ENCODE data around the gene TBCD. TPM values are rescaled to one million over a fixed set of nuclear protein-coding genes. Genes with fewer than 3 reads are reported as not detected.

TBCD gene
- total and polyA plus RNA-seq, 12 donors = 41.3 to 107 (median 52.4) TPM

DNA sequence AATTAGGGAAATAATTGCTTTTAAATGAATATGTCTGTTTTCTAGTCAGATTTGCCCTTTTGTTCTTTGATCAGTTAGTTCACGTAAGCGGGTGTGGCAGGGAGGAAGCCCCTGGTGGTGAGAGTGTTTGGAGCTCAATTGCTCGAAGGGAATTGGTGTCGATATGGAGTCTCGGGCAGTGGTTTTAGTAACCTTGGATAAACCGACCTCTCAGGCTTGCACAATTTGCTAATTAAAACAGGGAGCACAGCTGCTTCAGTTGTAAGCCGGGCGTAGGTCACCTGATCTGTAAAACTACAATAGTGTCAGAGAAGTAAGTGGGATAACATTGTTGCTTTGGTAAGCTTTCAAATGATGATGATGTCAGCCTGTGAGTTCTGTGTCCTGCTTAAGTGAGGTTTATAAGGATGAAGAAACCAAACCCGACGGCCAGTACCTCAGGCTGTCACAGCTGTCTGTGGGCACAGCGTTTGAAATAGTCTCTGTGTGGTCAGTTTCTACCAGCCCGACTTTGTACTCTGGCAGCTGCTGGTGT lies 85.0 kb downstream of the TBCD start:
- WGBS, 2 donors = 58 to 69% methylated on average over 12 of the region's 12 CpGs
- H3K27me3 ChIP-seq = no peaks in the 10 kb centered on the region
- TF ChIP-seq, protein P1, sequence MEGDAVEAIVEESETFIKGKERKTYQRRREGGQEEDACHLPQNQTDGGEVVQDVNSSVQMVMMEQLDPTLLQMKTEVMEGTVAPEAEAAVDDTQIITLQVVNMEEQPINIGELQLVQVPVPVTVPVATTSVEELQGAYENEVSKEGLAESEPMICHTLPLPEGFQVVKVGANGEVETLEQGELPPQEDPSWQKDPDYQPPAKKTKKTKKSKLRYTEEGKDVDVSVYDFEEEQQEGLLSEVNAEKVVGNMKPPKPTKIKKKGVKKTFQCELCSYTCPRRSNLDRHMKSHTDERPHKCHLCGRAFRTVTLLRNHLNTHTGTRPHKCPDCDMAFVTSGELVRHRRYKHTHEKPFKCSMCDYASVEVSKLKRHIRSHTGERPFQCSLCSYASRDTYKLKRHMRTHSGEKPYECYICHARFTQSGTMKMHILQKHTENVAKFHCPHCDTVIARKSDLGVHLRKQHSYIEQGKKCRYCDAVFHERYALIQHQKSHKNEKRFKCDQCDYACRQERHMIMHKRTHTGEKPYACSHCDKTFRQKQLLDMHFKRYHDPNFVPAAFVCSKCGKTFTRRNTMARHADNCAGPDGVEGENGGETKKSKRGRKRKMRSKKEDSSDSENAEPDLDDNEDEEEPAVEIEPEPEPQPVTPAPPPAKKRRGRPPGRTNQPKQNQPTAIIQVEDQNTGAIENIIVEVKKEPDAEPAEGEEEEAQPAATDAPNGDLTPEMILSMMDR (IDR thresholded peaks at IDR 0.05) = peak in 5 of 9 donors; percentile 9 to 24 (median 22)
- peaks cover 7 to 40% (median 30%) of the 10 kb centered on the region in 9 donors for H3K4me1 ChIP-seq
- DNase-seq = no peak
- H3K36me3 ChIP-seq = peaks cover 0 to 17% (median 0%) of the 10 kb centered on the region in 9 donors
- peak overlapping the region in 9 of 10 donors; percentile 11 to 73 (median 52) for H3K27ac ChIP-seq
- no peaks in the 10 kb centered on the region for H3K9me3 ChIP-seq
- peak in 3 of 8 donors; percentile 24 to 46 (median 28) for ATAC-seq
- intact Hi-C loops (cut with DNase I) = no loop called here
- no peak overlapping the region for H3K4me3 ChIP-seq

DNA sequence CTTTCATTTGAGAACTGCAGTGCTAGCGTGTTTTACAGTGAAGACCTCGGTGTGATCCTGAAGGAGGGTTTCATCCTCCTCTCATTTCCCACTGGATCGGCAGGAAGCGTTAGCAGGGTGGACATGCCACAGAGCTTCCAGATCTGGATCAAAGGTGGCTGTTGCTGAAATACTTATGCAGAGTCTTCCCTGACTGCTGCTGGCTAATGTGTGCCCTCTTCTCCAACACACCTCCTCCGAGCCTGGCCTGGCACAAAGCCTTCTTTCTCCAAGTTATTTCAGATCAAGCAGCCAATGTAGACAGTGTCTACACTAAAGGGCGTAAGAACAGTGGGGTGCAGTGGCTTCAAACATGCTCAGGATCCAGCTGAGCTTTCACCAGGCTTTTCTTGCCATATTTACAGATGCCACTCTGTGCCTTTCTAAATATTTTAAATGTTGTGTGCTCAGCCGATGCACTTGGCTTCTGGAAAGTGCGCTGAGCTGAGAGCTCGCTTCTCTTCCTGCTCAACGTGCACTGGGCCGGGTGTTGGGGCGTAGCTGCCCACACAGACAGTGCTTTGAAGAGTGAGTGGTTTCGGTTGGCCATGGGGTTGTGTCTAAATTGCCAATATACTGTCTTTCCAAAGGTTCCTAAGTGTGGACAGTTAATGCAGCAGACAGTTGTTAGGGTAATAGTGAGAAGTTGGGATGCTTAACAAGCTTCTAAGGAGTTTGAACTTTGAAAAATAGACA lies 85.9 kb downstream of the TBCD start:
- DNase-seq (no peak), ATAC-seq (no peak)
- intact Hi-C loops (cut with DNase I) = no loop called here
- H3K27ac ChIP-seq = peak overlapping the region; percentile 11 to 73 (median 52)
- H3K4me3 ChIP-seq = no peak overlapping the region
- peaks cover 7 to 40% (median 30%) of the 10 kb centered on the region in 9 donors for H3K4me1 ChIP-seq
- TF ChIP-seq, protein P1 (IDR thresholded peaks at IDR 0.05) = no peak
- H3K9me3 ChIP-seq = no peaks in the 10 kb centered on the region
- H3K36me3 ChIP-seq = peaks cover 0 to 14% (median 0%) of the 10 kb centered on the region in 9 donors
- no peaks in the 10 kb centered on the region for H3K27me3 ChIP-seq
- 63 to 67% methylated on average over 13 of the region's 13 CpGs for WGBS, 2 donors

DNA sequence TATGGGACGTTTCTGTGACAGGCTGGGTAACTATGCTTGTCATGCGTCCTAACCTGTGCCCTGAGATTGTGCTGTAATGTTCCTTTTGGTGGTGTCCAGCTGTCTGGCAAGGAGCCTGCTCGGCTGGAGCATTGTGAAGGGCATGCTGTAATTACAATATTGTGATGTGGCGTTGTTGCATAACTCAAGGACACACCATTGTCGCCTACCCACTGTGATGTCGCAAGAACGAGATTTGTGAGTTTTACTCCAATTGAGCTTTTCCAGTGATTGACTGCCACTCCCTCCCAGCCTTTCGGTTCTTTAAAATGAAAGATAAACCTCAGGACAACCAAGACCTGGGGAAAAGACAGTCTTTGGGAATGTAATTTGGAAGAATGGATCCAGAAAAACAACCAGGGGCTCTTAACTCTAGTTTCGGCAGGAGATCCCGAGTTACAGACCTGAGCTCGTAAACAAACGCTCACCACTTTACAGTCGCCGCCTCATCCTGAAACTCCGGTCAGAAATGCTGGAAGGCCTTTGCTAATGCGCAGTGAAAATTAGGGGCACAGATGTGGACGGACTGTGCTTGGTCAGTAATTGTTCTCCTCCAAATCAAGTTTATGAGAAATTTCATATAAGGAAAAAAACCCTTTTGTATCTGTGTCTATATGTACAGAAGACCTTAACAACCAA lies 86.7 kb downstream of the TBCD start:
- H3K9me3 ChIP-seq = no peaks in the 10 kb centered on the region
- peaks cover 0 to 6% (median 0%) of the 10 kb centered on the region in 9 donors for H3K36me3 ChIP-seq
- no peaks in the 10 kb centered on the region for H3K27me3 ChIP-seq
- H3K4me1 ChIP-seq = peaks cover 7 to 40% (median 30%) of the 10 kb centered on the region in 9 donors
- intact Hi-C loops (cut with DNase I) = no loop called here
- WGBS, 2 donors = 67 to 80% methylated on average over 17 of the region's 17 CpGs
- peak overlapping the region in 1 of 10 donors; percentile 13 for H3K4me3 ChIP-seq
- TF ChIP-seq, protein P1 (IDR thresholded peaks at IDR 0.05) = no peak
- ATAC-seq = peak; percentile 31 to 81 (median 57)
- peak overlapping the region; percentile 11 to 73 (median 54) for H3K27ac ChIP-seq
- DNase-seq = peak in 1 of 2 donors; percentile 49

DNA sequence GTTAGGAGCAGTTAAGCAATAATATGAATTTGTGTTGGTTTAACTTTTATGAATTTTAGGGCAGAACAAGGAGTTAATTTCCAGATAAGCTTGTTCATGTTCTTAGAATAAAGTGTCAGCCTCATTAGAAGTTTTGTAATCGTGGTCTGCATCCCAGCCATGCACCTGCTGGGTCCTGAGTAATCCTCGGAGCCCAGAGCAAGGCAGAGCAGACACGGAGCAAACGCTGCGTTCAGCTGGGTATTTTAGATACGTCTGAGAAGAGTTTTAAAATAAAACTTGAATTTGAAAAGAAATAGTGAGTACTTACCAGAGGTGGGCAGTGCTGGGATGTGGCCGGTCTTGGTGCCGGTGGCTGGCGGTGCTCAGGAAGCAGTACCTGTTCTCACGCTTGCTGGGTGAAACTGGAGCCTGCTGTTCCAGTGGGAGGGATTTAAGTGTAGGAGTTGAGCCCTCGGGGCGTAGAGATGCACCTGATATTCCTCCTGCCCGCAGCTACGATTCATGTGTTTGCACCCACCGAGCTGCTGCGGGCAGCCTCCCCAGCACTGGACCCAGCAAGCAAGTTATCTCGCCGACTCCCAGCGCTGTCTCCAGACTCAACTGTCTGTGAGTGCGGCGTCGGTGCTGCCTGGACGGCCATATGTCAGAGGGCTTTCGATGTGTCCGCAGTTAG lies 87.9 kb downstream of the TBCD start, which contains the start of gene ZNF750:
Gene ZNF750, minus strand, starts transcription at position 406 of the 676 bp plus-strand sequence. CDS start 7,568 bp downstream, outside the sequence.
- TF ChIP-seq, protein P1 (IDR thresholded peaks at IDR 0.05) = no peak
- 93% methylated on average over 25 of the region's 25 CpGs for WGBS, 2 donors
- no peak for ATAC-seq
- Histone ChIP-seq H3K4me1 (peaks cover 7 to 42% (median 31%) of the 10 kb centered on the region in 9 donors), H3K9me3 (no peaks in the 10 kb centered on the region), H3K4me3 (no peak within 1 kb of the TSS), H3K27ac (peak within 1 kb of the TSS in 7 of 10 donors; percentile 11 to 73 (median 41)), H3K27me3 (no peaks in the 10 kb centered on the region), H3K36me3 (peaks cover 0 to 4% (median 0%) of the 10 kb centered on the region in 9 donors)
- no peak for DNase-seq
- intact Hi-C loops (cut with DNase I) = loop anchor here in 1 of 10 donors (5.0 to 10.0 kb wide), 2 partner anchors 32 to 55 kb away; no protein-coding TSS in a partner anchor
